ENCODE measurements around the gene NAT10.

DNA sequence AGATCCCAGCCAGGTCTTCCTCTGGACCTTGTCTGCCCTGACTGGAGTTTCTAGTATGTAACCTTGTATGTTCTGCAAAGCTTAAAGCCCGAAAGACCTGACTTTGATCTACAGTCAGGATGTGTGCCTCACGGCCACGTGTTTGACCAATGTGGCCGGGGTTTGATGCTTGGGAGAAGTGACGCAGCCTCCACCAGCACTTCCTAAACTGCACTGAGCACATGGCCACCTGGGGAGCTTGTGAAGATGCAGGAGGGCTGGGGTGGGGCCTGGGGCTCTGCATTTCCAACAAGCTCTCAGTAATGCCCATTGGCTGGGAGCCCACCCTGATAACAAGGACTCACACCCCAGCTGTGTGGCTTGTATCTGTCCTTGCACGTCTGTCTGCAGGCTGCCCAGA, 53.2 kb downstream of the NAT10 start:
- TF ChIP-seq STAT6 (CRISPR knock-in tag; conservative IDR thresholded peaks at IDR 0.05; ENCODE audit: low read depth) (no peak), CTCF (IDR thresholded peaks at IDR 0.05) (no peak), KAT7 (CRISPR knock-in tag; IDR thresholded peaks at IDR 0.05; ENCODE audit: borderline replicate concordance) (no peak)

Data from WTC11 (cell line).